CD4-positive, alpha-beta T cell treated with Interleukin-21 for 1 hour (primary cell): ENCODE measurements around the gene DOCK2.
A peak's percentile ranks its signal among the peaks of the same experiment; 100 is the strongest.
"Not testable (repeated sequence)": the region's sequence is repeated elsewhere in the genome, so short reads cannot be mapped to it uniquely, and the experiment has no call there.

ENCODE experiments used
- DNase-seq: peaks from one replicate; pipeline ENCODE4 v3.0.0-alpha.2; 2020

Gene DOCK2

GRCh38 chr5:170070556-170071412, 433.7 kb downstream of the DOCK2 start:
- DNase-seq: no peak

GRCh38 chr5:170071748-170072147, 434.7 kb downstream of the DOCK2 start:
- DNase-seq: no peak

- no peak for DNase-seq
Observed at GRCh38 chr5:170075696-170076095, 438.6 kb downstream of the DOCK2 start.

- DNase-seq: no peak
Observed at GRCh38 chr5:170076211-170076610, 439.1 kb downstream of the DOCK2 start.

DNA sequence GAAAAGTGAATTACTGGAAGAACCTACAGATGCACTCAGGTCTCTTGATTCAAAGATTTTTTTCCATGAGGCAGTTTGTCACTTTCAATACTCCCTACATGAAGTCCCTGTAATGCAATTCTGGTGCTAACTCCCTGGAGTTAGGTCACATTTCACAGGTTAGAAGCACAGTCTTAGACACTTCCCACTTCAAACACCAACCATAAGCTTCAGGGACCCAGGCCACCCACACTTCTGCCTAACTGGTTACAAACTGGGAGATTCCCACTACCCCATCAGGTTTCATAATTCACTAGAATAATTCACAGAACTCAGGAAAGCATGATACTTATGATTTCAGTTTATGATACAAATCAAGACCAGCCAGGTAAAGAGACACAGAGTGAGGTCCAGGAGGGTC, 439.7 kb downstream of the DOCK2 start:
- DNase-seq: no peak

DNA sequence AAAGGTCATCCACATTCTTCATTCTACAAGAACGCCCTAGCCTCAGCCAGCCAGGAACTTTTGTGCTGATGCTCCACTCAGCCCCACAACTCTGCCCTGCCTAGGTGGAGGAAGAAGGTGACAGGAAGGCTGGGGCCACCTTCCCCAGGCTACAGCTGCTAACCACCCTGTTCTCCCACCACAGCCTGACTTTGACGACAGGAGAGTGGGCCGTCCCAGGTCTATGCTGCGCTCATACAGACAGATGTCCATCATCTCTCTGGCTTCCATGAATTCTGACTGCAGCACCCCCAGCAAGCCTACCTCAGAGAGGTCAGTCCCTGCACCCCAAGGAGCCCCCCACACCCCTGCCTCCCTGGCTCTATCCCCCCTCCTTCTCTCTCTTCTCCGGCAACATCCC, 440.5 kb downstream of the DOCK2 start:
- DNase-seq: no peak

GRCh38 chr5:170078458-170078857, 441.4 kb downstream of the DOCK2 start:
- DNase-seq: no peak

GRCh38 chr5:170078931-170079330, 441.9 kb downstream of the DOCK2 start:
- no peak for DNase-seq

GRCh38 chr5:170080217-170080616, 443.1 kb downstream of the DOCK2 start:
- DNase-seq: no peak

DNA sequence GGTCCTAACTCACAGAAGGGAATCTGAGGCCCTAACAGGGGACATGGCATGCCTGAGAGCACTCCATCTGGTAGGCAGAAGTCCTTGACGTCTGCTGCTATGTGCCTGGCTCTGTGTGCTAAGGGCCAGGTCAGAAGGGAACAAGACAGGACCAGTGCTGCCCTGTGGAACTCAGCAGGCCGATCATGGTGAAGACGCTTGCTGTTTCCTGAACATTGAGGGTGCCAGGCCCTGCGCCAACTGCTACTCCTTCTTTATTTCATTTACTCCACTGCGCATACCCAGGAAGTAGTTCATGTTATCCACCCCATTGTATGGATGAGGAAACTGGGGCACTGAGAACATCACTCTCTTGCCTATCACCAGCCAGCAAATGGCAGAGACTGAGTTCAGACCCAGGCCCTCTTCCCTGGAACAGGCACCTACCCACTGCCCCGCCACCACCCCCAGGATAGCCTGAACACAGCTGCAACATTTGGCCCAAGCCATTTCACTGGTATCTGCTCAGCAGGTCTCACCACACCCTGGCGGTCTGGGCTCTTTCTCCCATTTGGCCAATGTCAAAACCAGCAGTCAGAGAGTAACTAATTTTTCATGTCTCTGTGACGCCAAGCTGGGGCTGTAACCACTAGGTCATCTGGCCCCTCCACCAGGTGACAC, 443.8 kb downstream of the DOCK2 start:
- DNase-seq: no peak

DNA sequence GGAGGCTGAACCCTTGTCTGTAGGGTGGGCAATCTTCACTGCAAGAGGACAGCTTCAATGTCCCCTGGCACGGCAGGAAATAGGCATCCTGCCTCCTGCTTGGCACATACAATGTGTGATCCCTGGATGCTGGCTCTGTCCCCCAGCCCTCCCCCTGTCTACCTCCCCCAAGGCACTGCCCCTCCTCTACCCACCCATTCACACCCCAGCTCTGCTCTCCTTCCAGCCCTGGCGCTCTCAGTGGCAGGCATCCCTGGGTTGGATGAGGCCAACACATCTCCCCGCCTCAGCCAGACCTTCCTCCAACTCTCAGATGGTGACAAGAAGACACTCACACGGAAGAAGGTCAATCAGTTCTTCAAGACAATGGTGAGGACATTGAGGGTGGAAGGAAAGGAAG, 444.5 kb downstream of the DOCK2 start:
- DNase-seq: no peak

GRCh38 chr5:170082701-170083100, 445.6 kb downstream of the DOCK2 start:
- DNase-seq: no peak

- DNase-seq: no peak
Observed at GRCh38 chr5:170087168-170087817, 450.2 kb downstream of the DOCK2 start.

DNA sequence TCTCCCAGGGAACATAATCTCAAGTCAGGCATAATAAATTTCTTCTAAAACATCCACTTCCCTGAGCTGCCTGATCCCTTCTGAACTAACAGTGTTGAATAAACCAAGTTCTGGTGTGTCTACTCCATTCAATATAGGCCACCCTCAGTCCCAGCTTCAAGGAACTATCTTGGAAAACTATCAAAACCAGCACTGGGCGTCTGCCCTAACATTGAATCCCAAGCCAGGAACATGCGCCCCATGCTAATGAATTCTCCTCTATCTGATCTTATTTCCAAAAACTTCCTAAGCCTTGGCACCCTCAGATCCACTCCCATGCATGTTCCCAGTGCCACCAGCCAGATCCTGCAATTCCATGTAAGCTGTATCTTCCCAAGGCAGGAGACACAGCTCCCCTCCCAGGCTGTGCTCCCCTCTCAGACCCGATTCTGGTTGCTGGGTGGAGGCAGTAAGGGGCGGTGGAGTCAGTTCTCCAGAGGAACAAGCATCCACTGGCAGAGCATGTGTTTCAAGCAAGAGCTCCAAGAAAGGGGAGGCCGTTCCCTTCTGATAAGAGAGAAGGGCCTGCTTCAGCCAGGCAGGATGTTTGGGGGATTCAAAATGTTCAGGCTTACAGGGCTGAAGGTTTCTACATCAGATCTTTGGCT, 455.5 kb downstream of the DOCK2 start:
- no peak for DNase-seq

DNA sequence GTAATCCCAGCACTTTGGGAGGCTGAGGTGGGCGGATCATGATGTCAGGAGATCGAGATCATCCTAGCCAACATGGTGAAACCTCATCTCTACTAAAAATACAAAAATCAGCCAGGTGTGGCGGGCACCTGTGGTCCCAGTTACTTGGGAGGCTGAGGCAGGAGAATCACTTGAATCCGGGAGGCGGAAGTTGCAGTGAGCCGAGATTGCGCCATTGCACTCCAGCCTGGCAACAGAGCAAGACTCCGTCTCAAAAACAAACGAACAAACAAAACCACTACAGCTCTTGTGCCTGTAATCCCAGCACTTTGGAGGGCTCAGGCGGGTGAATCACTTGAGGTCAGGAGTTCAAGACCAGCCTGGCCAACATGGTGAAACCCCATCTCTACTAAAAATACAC, 457.3 kb downstream of the DOCK2 start:
- not testable (repeated sequence) for DNase-seq

GRCh38 chr5:170095646-170096045, 458.6 kb downstream of the DOCK2 start:
- DNase-seq: no peak

DNA sequence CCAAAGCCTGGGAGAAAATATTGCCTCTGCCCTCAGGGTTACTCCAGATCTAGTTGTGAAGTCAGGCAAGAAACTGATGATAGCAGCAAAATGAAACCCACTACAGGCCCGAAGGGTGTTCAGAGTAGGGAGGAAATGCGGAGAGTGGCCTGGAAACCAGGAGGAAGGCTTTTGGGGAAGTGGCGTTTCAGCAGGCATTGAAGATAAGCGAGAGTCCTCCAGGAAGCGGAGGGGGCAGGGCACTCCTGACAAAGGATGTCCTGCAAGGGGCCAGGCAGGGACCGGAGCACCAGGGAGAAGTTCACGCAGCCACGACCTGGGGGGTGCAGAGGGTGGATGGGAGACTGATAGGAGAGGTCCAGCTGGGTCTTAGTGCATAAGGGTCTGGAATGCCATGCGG, 460.9 kb downstream of the DOCK2 start:
- no peak for DNase-seq

DNA sequence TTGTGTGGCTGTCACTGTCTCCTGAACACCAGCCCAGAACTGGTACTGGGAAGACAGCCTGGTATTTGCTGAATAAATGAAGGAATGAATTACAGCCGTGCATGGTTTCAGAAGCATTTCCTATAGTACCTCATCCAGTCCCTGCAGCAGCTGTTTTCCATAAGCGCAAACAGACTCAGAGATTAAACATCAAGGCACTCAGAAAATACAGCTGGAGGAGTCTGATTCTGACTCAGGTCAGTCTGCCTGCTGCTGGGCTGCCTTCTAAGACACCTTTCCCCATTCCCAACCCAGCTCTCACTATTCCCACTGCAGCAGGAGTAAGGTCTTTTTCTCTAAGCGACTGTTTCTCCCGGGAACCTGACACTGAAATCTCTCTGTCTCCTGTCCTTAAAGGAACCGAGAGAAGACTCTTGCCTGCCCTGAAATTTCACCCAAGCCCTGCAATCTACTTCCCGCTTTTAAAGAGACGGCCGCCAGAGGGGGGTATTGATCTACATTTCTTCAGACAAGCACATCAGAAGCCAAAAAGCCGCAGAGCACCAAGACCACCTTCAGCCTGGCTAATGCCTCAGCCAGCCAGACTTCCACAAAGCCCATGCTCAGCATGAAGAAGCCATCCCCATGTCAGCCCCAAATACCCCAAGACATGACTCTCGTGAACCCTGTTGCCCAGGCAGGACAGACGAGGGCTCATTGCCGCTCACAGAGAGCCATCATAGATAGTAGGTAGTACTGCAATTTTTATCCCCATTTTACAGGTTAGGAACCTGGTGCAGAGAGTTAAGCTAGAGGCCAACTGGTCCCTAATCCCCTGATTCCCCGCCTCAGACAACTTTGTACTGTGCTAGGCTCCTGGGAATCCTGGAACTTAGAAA, 463.2 kb downstream of the DOCK2 start:
- DNase-seq: peak; percentile 63

DNA sequence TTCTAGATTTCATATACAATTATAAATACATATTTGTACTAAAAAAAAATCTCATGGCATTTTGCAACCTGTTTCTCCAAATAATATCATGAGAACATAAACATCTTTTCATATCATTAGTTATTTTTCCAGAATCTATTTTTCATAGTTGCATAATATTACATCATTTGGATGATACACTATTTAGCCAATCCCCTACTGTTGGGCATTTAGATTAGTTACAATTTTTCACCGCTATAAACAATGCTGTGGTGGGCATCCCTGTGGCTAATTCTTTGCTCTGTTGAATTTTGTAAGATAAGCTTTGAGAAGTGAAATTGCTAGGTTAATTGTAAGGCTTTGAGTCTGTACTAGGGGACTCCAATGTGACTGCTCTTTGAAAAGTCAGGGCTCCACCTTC, 466.4 kb downstream of the DOCK2 start:
- no peak for DNase-seq

- DNase-seq: no peak
Observed at GRCh38 chr5:170104299-170104698, 467.2 kb downstream of the DOCK2 start.

- no peak for DNase-seq
Observed at GRCh38 chr5:170104710-170105109, 467.6 kb downstream of the DOCK2 start.
